SH-SY5Y (cell line): ENCODE measurements around the gene TNS1.

Experiments used
- GATA2 ChIP-seq: IDR thresholded peaks from 2 replicates; pipeline ENCODE4 v1.6.1; 2011; ENCODE audit warnings: mild to moderate bottlenecking, low read depth, low read length
- GATA3 ChIP-seq: IDR thresholded peaks from 2 replicates; pipeline ENCODE4 v1.6.1; 2011; ENCODE audit warnings: low read depth, mild to moderate bottlenecking, low read length, moderate library complexity

Gene TNS1

GRCh38 chr2:218010984-218011652 is 8.3 kb upstream of the TNS1 start:
- no peak for TF ChIP-seq GATA3
- TF ChIP-seq GATA2, result no peak

DNA sequence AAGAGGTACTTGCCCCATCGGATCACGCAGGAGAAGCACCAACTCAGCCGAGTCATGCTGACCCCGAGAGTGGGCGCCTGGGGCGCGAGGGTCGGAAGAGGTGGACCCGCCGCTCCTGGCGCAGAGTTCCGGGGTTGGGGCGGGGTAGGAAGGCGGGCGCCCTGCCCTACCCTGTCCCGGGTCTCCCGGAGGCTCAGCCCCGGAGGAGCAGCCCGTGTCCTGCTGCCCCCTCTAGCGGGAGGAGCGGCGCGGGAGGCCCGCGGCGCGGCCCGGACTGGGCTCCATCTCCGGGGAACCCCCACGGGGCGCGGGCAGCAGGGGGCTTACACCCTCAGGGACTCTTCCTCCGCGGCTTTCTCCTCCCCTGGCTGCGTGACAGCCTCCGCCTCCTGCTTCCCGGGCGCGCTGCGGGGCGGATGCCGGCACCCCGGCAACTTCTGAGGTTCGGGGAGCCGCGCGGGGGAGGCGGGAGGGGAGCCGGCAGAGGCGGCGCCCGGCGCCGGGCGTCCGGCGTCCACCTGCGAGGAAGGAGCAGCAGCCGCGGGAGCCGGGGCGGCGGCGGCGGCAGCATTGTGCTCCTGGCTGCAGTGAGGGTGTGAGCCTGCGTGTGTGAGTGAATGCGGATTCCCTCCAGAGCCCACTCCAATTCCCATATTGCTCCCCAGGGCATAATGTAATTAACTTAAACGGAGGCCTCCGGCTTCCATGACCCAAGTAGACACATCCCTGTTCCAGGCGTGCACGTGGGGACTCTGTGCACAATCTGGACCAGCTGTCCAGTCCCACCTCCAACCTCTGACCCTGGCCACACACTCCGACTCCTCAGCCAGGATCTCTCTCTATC is 7.6 kb upstream of the TNS1 start:
- TF ChIP-seq GATA3 (no peak), GATA2 (no peak)

GRCh38 chr2:218009765-218010139 is 7.0 kb upstream of the TNS1 start:
- no peak for TF ChIP-seq GATA2

DNA sequence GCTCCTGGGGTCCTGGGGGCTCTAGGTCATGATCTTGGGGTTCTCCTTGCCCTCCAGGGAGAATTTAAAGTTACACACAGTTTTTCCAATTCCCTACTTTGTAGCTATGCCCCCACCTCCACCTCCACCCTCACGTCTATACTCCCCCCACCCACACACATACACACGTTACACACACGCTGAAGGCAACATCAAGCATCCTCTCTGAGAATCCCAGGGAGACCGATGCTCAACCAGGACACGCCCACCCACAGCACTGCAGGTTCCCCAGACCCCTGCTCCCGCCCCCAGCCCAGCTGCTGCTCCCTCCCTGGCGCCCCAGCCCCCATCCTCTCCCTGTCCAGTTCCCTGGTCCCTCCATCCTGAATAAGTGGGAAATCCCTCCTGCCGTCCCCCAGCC is 6.4 kb upstream of the TNS1 start:
- TF ChIP-seq GATA3 (no peak), GATA2 (no peak)

DNA sequence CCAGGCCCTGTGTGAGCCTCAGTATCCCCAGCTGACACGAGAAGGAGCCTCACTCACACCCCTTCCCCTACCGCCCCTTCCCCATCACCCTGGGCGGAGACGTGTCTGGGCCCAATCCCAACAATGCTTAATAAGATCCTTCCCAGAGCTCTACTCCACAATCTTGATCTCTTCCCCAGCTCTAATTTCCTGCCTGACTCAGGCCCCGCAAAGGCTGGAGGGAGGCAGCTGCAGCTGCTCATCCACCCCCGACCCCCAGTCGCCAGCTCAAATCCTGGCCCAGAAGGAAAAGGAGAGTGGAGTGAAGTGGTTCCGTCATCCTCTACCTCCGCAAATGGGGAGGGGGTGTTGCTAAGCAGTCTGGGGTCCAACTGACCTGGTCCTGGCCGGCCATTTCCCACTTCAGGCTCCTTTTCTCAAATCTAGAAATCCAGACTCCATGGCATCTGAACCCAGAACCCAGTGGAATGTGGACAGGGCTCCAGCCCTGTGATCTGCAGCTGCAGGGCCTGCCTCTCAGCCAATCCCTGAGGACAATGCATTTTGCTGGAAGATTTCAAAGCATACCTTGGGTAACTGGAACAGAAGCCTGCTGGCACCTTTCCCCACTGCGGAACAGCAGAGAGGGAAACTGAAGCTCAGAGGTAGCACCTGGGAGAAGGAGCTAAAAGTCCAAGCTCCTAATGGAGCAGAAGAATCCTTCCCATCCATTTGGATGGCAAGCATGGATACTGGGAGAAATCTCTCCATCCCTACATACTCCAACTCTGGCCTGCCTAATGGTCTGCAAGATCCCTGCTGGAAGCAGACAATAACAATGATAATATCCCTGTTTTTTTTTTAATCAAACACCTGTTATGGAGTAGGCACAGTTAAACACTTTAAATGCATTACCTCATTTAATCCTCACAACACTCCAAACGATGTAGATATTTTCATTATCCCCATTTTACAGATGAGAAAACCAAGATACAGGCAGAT is 5.6 kb upstream of the TNS1 start:
- no peak for TF ChIP-seq GATA2
- no peak for TF ChIP-seq GATA3

DNA sequence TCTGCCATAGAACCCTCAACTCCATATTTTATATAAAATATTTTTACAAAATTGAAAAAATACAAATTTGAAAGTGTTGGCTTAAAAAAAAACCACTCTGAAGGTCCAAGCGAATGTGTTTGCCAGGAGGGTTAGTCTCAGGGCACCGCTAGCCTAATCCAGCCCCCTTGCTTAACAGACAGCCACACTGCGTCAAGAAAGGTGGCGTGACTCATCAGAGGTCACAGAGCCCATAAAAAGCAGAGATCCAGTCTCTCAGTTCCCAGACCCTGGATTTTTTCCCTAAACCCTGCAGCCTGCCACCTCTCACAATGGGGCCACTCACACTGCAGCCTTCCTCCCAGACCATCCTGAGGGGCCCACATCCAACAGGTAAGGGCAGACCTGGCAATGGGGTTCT is 3.9 kb upstream of the TNS1 start:
- TF ChIP-seq GATA3 (no peak), GATA2 (no peak)

DNA sequence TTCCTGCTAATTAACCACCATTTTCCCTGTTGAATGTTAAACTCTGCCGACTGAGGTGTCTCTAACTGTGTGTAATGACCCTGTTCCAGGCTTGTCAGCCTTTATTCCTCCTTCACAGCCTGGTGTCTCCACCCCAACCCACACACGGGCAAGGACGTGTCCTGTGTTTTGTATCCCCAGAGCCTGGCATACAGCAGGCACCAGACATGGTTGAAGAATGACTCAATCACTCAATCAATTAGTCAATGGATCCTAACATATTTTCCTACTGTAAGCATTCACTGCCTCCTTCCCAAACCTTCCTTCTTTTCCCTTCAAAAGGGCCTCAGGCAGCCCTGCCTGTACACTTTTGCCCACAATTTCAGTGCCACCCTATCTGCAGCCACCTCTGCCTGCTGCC is 2.7 kb upstream of the TNS1 start:
- no peak for TF ChIP-seq GATA3
- no peak for TF ChIP-seq GATA2

DNA sequence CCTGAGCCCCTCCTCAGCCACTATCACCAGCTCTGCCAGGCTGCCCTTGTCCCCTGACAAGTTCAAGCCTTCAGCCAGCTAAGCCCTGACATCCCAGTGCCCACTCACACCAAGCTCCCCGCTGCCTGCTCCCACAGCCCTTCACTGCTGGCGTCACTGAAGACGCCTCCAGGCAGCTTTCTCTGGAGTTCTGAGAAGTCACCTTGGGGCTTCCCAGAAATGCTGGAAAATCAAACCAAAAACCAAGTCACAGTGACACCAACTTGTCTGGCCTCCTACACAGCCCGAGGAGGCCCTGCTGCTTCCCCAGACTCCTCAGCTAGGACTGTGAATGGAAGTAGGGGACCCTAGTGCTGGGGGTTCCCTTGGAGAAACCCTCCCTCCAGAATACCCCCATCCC is 2.2 kb upstream of the TNS1 start:
- TF ChIP-seq GATA2 (no peak), GATA3 (no peak)

DNA sequence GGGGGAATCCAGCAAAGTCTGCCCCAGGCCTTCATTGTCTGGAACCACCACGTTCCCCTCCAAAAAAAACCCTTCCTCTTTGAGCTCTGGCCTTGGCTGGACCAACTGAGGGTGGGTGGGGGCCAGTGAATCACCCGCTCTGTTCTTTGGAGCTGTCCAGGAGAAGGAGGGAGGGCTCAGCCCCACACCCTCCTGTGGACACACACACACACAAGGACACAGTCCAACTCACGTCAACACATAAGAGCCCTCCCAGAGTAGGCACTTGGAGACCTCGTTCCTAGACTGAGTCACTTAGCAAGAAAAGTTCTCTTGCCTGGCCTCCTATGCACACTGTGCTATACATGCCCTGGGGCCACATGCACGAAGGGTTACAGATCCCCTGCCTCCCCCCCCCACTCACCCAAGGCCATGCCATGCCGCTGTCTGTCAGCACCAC is 1.2 kb upstream of the TNS1 start:
- no peak for TF ChIP-seq GATA2
- no peak for TF ChIP-seq GATA3

DNA sequence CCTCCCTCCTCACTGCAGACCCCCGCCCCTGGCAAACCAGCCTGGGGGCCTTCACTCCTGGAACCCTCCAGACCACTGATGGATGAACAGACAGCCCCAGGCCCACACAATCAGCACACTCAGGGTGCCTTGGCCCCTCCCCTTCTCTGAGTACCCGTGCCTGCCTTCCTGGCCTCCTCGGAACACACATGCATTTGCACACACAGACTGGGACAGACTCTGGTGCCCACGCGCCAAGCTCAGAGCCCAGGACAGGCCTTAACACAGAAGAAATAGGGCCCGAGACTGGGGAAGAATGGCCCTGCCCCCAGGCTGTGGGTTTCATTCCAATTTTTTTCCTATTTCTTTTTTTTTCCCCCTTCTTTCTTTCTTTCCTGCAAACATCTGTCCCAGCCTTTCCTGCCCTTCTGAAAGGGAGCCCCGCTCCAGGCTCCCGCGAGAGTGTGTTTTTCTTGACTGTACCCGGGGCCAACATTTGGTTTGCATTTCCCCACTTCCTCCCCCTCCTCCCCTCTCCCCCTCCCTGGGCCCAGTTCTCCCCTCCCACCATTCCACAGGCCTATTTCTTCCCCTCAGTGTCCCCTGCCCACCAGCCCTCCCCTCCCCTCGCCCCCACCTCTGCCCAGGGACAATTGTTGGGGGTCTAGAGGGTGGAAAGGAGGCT is 618 bp upstream of the TNS1 start:
- TF ChIP-seq GATA2 (no peak), GATA3 (no peak)

- no peak for TF ChIP-seq GATA3
- no peak for TF ChIP-seq GATA2
Measured at GRCh38 chr2:218002143-218002844, 501 bp downstream of the TNS1 start.

GRCh38 chr2:218001629-218002028 is 1.2 kb downstream of the TNS1 start:
- TF ChIP-seq GATA2, result no peak
- no peak for TF ChIP-seq GATA3

DNA sequence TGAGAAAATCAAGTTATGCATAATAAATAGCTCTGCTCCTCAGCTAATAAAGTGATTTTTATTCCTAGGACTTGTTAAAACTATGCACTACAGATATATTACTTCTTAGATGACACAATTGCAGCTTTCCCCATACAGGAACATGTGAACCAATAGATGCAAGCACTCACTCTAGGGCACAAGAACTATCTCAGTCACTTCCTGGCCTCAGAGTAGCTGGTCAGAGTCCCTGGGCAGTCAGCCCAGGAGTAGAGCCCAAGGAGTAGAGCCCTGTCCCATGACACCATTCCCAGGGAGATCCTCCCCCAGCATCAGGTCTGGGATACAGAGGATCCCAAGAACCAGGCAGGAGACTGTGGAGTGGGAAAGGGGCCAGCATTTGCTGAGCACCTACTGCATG is 2.7 kb downstream of the TNS1 start:
- TF ChIP-seq GATA3, result no peak
- no peak for TF ChIP-seq GATA2
